A549 (cell line): ENCODE data around the gene ASGR1. TPM values are rescaled to one million over a fixed set of nuclear protein-coding genes. Genes with fewer than 3 reads are reported as not detected.
A peak's percentile ranks its signal among the peaks of the same experiment; 100 is the strongest.
"Not testable (repeated sequence)": the region's sequence is repeated elsewhere in the genome, so short reads cannot be mapped to it uniquely, and the experiment has no call there.

ENCODE experiments used
- ATAC-seq, 2 experiments: fragments of 200-7000 bp in 1 of 2; fragments of >200 bp in 1 of 2; cut with Nextera tagmentation in 1 of 2; cut with Tn5 transposase in 1 of 2; 3 replicates each; pipeline versions ENCODE4 v1.8.0 to v1.9.1; 2018 to 2020; ENCODE audit warnings: mild to moderate bottlenecking in 1 of 2, moderate library complexity in 1 of 2
- CTCF ChIA-PET: fragments of 300-600 bp; sonication (Branson Sonifier 250); formaldehyde crosslinking; extraction: SDS; loops from one replicate; lab custom pipeline; 2021; ENCODE audit warnings: antibody characterized with exemption, inconsistent platforms; lab: Yijun Ruan, JAX
- POLR2A ChIA-PET: fragments of 350-600 bp; formaldehyde crosslinking; extraction: SDS; loops from one replicate; lab custom pipeline; 2021; ENCODE audit warnings: antibody characterized with exemption, inconsistent platforms; lab: Yijun Ruan, JAX
- DNase-seq, 2 experiments: peaks; one replicate each; pipeline versions ENCODE4 v3.0.0 to v3.0.0-alpha.2; 2011 to 2016; ENCODE audit warnings: low read depth in 1 of 2, low spot score in 1 of 2
- FAIRE-seq: peaks from 2 replicates; lab custom pipeline; 2011; peaks lifted over from hg19 to GRCh38; lab: Jason Lieb, UNC
- H3K27ac ChIP-seq, 2 experiments: fragments of >200 bp; sonication (Bioruptor Twin); formaldehyde crosslinking; 3 replicates each; pipeline ENCODE4 v1.5.1; 2016 to 2017
- H3K4me1 ChIP-seq: fragments of >200 bp; sonication (Bioruptor Twin); formaldehyde crosslinking; 3 replicates; pipeline ENCODE4 v1.6.1; 2016
- H3K4me2 ChIP-seq: fragments of >200 bp; sonication (Bioruptor Twin); formaldehyde crosslinking; 3 replicates; pipeline ENCODE4 v1.6.1; 2016
- H3K4me3 ChIP-seq: fragments of >200 bp; sonication (Bioruptor Twin); formaldehyde crosslinking; 3 replicates; pipeline ENCODE4 v1.5.1; 2016
- H3K9me3 ChIP-seq: fragments of >200 bp; sonication (Bioruptor Twin); formaldehyde crosslinking; 3 replicates; pipeline ENCODE4 v1.6.1; 2016
- BCL3 ChIP-seq: fragments of >200 bp; sonication (Bioruptor Twin); formaldehyde crosslinking; IDR thresholded peaks from 3 replicates; pipeline ENCODE4 v1.6.1; 2016
- BHLHE40 ChIP-seq: IDR thresholded peaks from 2 replicates; pipeline ENCODE4 v1.6.1; 2012; ENCODE audit warnings: low read depth, low read length, inconsistent platforms
- CBX2 ChIP-seq: fragments of 200-600 bp; sonication (generic); IDR thresholded peaks from 2 replicates; pipeline ENCODE4 v1.6.1; 2016; ENCODE audit warnings: low read depth, mild to moderate bottlenecking, borderline replicate concordance
- EHMT2 ChIP-seq: fragments of 200-600 bp; sonication (generic); IDR thresholded peaks from 2 replicates; pipeline ENCODE4 v1.6.1; 2016; ENCODE audit warnings: antibody characterized with exemption, low read depth, mild to moderate bottlenecking, moderate library complexity
- ELK1 ChIP-seq: fragments of 150-350 bp; IDR thresholded peaks from 2 replicates; pipeline ENCODE4 v1.6.1; 2014; ENCODE audit warnings: low read depth, mild to moderate bottlenecking, low read length
- FOSL2 ChIP-seq, 2 experiments: fragments of 450-650 bp in 1 of 2; fragments of >200 bp in 1 of 2; sonication (Bioruptor Twin) in 1 of 2; formaldehyde crosslinking; IDR thresholded peaks; 2 replicates each; pipeline versions ENCODE4 v1.5.0 to v1.6.1; 2016 to 2020; ENCODE audit warnings: mild to moderate bottlenecking in 1 of 2, moderate library complexity in 1 of 2
- HOXA7 ChIP-seq: fragments of 250-450 bp; sonication (Bioruptor Pico); IDR thresholded peaks from 2 replicates; pipeline ENCODE4 v1.5.0; 2020; ENCODE audit warnings: mild to moderate bottlenecking, moderate library complexity
- MAFK ChIP-seq: fragments of 450-650 bp; IDR thresholded peaks from 2 replicates; pipeline ENCODE4 v1.6.1; 2014; ENCODE audit not compliant: partially characterized antibody
- NFE2L2 ChIP-seq: fragments of 150-350 bp; conservative IDR thresholded peaks from 2 replicates; pipeline ENCODE4 v1.6.1; 2014; ENCODE audit warnings: low read length
- NR3C1 ChIP-seq: fragments of >200 bp; sonication (Bioruptor Twin); formaldehyde crosslinking; IDR thresholded peaks from 3 replicates; pipeline ENCODE4 v1.6.1; 2017
- POLR2AphosphoS2 ChIP-seq: conservative IDR thresholded peaks from 2 replicates; pipeline ENCODE4 v1.6.1; 2012; ENCODE audit warnings: low read length, improper control_type of control experiment, inconsistent platforms
- RAD21 ChIP-seq, 2 experiments: fragments of >200 bp in 1 of 2; sonication (Bioruptor Twin) in 1 of 2; formaldehyde crosslinking in 1 of 2; IDR thresholded peaks in 1 of 2; conservative IDR thresholded peaks in 1 of 2; 2 replicates in 1 of 2; 3 replicates in 1 of 2; pipeline ENCODE4 v1.6.1; 2012 to 2018; ENCODE audit warnings: inconsistent platforms in 1 of 2
- RARB ChIP-seq: fragments of 250-450 bp; sonication (Bioruptor Pico); IDR thresholded peaks from 2 replicates; pipeline ENCODE4 v1.8.0; 2021; ENCODE audit warnings: mild to moderate bottlenecking, moderate library complexity
- RCOR1 ChIP-seq: fragments of 150-350 bp; IDR thresholded peaks from 2 replicates; pipeline ENCODE4 v1.6.1; 2014; ENCODE audit warnings: antibody characterized with exemption, low read length, low read depth
- RFX5 ChIP-seq: fragments of 450-650 bp; IDR thresholded peaks from 2 replicates; pipeline ENCODE4 v1.7.1; 2014; ENCODE audit warnings: antibody characterized with exemption, mild to moderate bottlenecking, moderate library complexity
- RNF2 ChIP-seq: fragments of 200-600 bp; sonication (generic); IDR thresholded peaks from 2 replicates; pipeline ENCODE4 v1.6.1; 2016; ENCODE audit warnings: low read depth, mild to moderate bottlenecking, antibody characterized with exemption, moderate library complexity, borderline replicate concordance
- TFCP2L1 ChIP-seq: fragments of 250-450 bp; sonication (Bioruptor Pico); IDR thresholded peaks from 2 replicates; pipeline ENCODE4 v1.5.0; 2021; ENCODE audit warnings: mild to moderate bottlenecking
- TP53 ChIP-seq: fragments of 250-450 bp; sonication (Bioruptor Pico); IDR thresholded peaks from 2 replicates; pipeline ENCODE4 v1.5.0; 2021; ENCODE audit warnings: mild to moderate bottlenecking, moderate library complexity
- ZSCAN20 ChIP-seq: fragments of 250-450 bp; sonication (Bioruptor Pico); IDR thresholded peaks from 2 replicates; pipeline ENCODE4 v1.8.0; 2022; ENCODE audit warnings: mild to moderate bottlenecking, moderate library complexity
- WGBS: methylation state at CpG from one replicate; pipeline ENCODE4 v1.1.6; 2017; ENCODE audit errors: missing lambda C conversion rate; 5-methylcytosine and 5-hydroxymethylcytosine counted together
- polyA plus RNA-seq, 4 experiments: library from polyadenylated mRNA; depleted of rRNA in 3 of 4; stranded (reverse); fragments of >200 nt; fragmentation: RNase III in 1 of 4; extraction: RNeasy Plus Mini Kit Qiagen cat#74134 plus additional on column Dnase treatment in 1 of 4; gene quantifications; 2 replicates in 3 of 4; 3 replicates in 1 of 4; pipeline ENCODE4 v1.2.3, GENCODE V29; 2011 to 2017

The ASGR1 gene
- polyA plus RNA-seq, 2 of the 4 experiments (the other 2 are of a cell fraction): 1.6 to 2.6 TPM

- CTCF ChIA-PET: interaction anchor here (0.6 to 11.3 kb wide), 7 partner anchors 9 to 128 kb away, joined by 3 to 177 read pairs (median 4); partner anchors contain the start of gene SLC16A11
- WGBS: 73% methylated on average over 10 of the region's 10 CpGs
- FAIRE-seq, DNase-seq, H3K4me1 ChIP-seq, ATAC-seq, H3K4me2 ChIP-seq, POLR2A ChIA-PET, H3K9me3 ChIP-seq, H3K4me3 ChIP-seq, H3K27ac ChIP-seq: not testable (repeated sequence)
- peak; percentile 67 for TF ChIP-seq MAFK
Measured at GRCh38 chr17:7168841-7169564, 10.2 kb downstream of the ASGR1 start.

GRCh38 chr17:7167832-7168231 is 11.3 kb downstream of the ASGR1 start:
- no peak for FAIRE-seq
- Histone ChIP-seq H3K4me1 (peaks cover 2% of the 10 kb centered on the region; the same call in 1 of the 3 replicates), H3K4me3 (no peak overlapping the region), H3K4me2 (no peak overlapping the region), H3K27ac (no peak overlapping the region), H3K9me3 (no peaks in the 10 kb centered on the region)
- WGBS: 41% methylated on average over 4 of the region's 4 CpGs
- ATAC-seq: no peak; a peak in 1 of 6 replicates
- CTCF ChIA-PET: interaction anchor here (0.6 to 11.3 kb wide), 8 partner anchors 10 to 148 kb away, joined by 3 to 177 read pairs (median 5); partner anchors contain the start of gene SLC16A11
- TF ChIP-seq EHMT2: no peak
- no peak for TF ChIP-seq FOSL2 (IDR thresholded peaks at IDR 0.05)
- TF ChIP-seq FOSL2 (CRISPR knock-in tag; IDR thresholded peaks at IDR 0.05): no peak
- TF ChIP-seq RARB (CRISPR knock-in tag): no peak
- TF ChIP-seq HOXA7 (CRISPR knock-in tag): no peak
- TF ChIP-seq BCL3: no peak
- TF ChIP-seq RNF2: no peak
- TF ChIP-seq NFE2L2: no peak
- no peak for TF ChIP-seq CBX2
- TF ChIP-seq POLR2AphosphoS2: no peak
- no peak for TF ChIP-seq RAD21 (conservative IDR thresholded peaks at IDR 0.05 in 1 of 2, IDR thresholded peaks at IDR 0.05 in 1 of 2)
- TF ChIP-seq RCOR1: no peak
- no peak for TF ChIP-seq TFCP2L1 (CRISPR knock-in tag)
- no peak for TF ChIP-seq TP53 (CRISPR knock-in tag)
- no peak for TF ChIP-seq RFX5
- no peak for TF ChIP-seq ZSCAN20
- no peak for DNase-seq
- POLR2A ChIA-PET: interaction anchor here (1.2 kb wide), 1 partner anchor 10 kb away, joined by 3 read pairs; no protein-coding TSS in a partner anchor

- Histone ChIP-seq H3K27ac (no peak overlapping the region), H3K4me2 (no peak overlapping the region), H3K4me3 (no peak overlapping the region), H3K4me1 (peaks cover 2% of the 10 kb centered on the region; the same call in 1 of the 3 replicates), H3K9me3 (no peaks in the 10 kb centered on the region)
- DNase-seq: no peak
- TF ChIP-seq NR3C1 (no peak), RAD21 (conservative IDR thresholded peaks at IDR 0.05 in 1 of 2, IDR thresholded peaks at IDR 0.05 in 1 of 2) (no peak), BHLHE40 (no peak), ELK1 (no peak)
- ChIA-PET POLR2A (interaction anchor here (0.7 kb wide), 1 partner anchor 59 kb away, joined by 10 read pairs; no protein-coding TSS in a partner anchor), CTCF (interaction anchor here (1.0 to 11.3 kb wide), 5 partner anchors 9 to 118 kb away, joined by 3 to 177 read pairs (median 5); partner anchors contain the start of gene SLC16A11)
- WGBS: 49% methylated on average over 7 of the region's 7 CpGs
- no peak for ATAC-seq
- FAIRE-seq: no peak
Measured at GRCh38 chr17:7166873-7167272, 12.3 kb downstream of the ASGR1 start.

GRCh38 chr17:7159571-7159970 is 19.6 kb downstream of the ASGR1 start:
- POLR2A ChIA-PET, H3K4me2 ChIP-seq, DNase-seq, FAIRE-seq, H3K27ac ChIP-seq, ATAC-seq, H3K9me3 ChIP-seq, H3K4me1 ChIP-seq, H3K4me3 ChIP-seq: not testable (repeated sequence)
- WGBS: 62% methylated on average over 10 of the region's 10 CpGs
- CTCF ChIA-PET: interaction anchor here (0.7 to 11.3 kb wide), 2 partner anchors 111 to 137 kb away, joined by 7 to 177 read pairs; partner anchors contain the start of gene SLC16A11

GRCh38 chr17:7158424-7158823 is 20.7 kb downstream of the ASGR1 start:
- CTCF ChIA-PET: interaction anchor here (0.6 to 45.7 kb wide), 7 partner anchors 9 to 107 kb away, joined by 3 to 1477 read pairs (median 4); partner anchors contain the start of genes ASGR1, SLC16A11 and SLC16A13
- H3K27ac ChIP-seq, POLR2A ChIA-PET, FAIRE-seq, H3K4me1 ChIP-seq, DNase-seq, H3K9me3 ChIP-seq, H3K4me3 ChIP-seq, ATAC-seq, H3K4me2 ChIP-seq: not testable (repeated sequence)
- 73% methylated on average over 10 of the region's 10 CpGs for WGBS
